Measurements from ENCODE around the gene NUBP2.

Gene NUBP2

DNA sequence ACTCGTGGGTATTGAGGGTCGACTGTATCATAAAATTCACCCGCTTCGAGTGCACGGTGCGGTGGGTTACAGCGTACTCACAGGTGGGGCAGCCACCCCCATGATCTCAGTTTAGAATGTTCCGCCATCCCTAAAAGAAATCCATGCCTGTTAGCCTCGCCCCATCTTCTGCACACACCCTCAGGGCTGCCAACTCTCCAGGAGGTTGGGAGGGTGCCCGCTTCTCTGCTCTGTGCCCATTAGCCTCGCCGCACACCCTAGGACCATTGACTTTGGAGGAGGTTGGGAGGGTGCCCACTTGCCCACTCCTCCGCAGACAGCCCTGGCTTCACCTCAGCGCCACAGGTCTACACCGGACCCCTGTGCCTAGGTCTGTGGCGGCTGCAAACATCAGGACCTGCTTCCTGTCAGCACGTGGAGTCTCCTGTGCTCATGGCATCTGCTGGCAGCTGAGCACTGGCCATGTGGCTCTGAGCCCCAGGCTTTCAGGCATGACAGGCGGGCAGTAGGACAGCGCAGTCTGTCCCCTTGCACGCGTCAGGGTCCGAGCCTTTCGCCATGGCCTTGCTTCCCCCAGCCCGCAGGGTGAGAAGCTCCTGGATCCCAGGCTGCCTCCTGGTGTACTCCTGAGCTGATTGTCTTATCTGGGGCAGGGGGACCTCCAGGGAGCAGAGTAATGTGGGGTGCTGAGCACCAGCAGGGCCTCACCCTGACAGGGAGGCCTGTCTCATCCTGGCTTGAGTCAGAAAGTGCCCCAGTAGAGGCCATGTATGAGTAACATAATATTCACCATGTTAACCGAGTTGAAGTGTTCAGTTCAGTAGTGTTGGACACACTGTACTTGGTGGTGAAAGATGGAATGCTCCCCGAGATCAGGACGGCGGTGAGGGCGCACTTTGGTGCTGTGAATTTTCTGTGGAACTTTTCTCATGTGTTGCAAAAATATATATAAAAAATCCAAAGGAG lies 33.3 kb upstream of the NUBP2 start:
- DNase-seq (ENCODE audit: low spot score), result no peak
- no peak for TF ChIP-seq CTCF (IDR thresholded peaks at IDR 0.05; ENCODE audit: extremely low read depth, insufficient read depth, missing control alignments)
- in situ Hi-C loops (cut with MboI; ENCODE audit: low pct_unique_long_range_greater_than_20kb, low sequenced_read_pairs, unreplicated experiment), result no loop called here

GRCh38 chr16:1751946-1752345 lies 30.8 kb upstream of the NUBP2 start:
- TF ChIP-seq CTCF (IDR thresholded peaks at IDR 0.05; ENCODE audit: extremely low read depth, insufficient read depth, missing control alignments), result no peak
- DNase-seq (ENCODE audit: low spot score), result no peak

DNA sequence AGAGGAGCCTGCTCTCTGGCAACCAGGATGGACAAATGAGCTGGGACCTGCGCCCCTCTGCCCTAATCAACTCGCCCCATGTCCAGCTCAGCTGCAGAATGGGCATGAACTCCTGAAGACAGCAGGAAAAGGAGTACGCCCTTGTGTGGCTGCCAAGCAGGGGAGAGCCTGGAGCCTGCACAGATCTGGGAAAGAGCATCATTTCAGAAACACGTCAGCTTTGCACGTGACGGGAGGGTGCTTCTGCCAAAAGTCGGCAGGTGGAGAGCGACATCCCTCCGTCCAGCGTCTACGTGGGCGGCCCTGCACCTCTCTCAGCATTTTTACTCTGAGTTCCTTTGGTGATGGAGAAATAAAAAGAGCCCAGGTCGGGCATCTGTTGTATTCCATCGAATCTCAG lies 29.9 kb upstream of the NUBP2 start:
- in situ Hi-C loops (cut with MboI; ENCODE audit: low pct_unique_long_range_greater_than_20kb, low sequenced_read_pairs, unreplicated experiment), result no loop called here
- TF ChIP-seq CTCF (IDR thresholded peaks at IDR 0.05; ENCODE audit: extremely low read depth, insufficient read depth, missing control alignments), result no peak
- DNase-seq (ENCODE audit: low spot score), result no peak

More at GRCh38 chr16:1751946-1752345, 30.8 kb upstream of the NUBP2 start:
- in situ Hi-C loops (cut with MboI; ENCODE audit: low pct_unique_long_range_greater_than_20kb, low sequenced_read_pairs, unreplicated experiment), result no loop called here

- DNase-seq (ENCODE audit: low spot score), result no peak
- no peak for TF ChIP-seq CTCF (IDR thresholded peaks at IDR 0.05; ENCODE audit: extremely low read depth, insufficient read depth, missing control alignments)
- in situ Hi-C loops (cut with MboI; ENCODE audit: low pct_unique_long_range_greater_than_20kb, low sequenced_read_pairs, unreplicated experiment), result no loop called here
Observed at GRCh38 chr16:1754204-1754603, 28.6 kb upstream of the NUBP2 start.

- no peak for DNase-seq (ENCODE audit: low spot score)
- in situ Hi-C loops (cut with MboI; ENCODE audit: low pct_unique_long_range_greater_than_20kb, low sequenced_read_pairs, unreplicated experiment), result no loop called here
- no peak for TF ChIP-seq CTCF (IDR thresholded peaks at IDR 0.05; ENCODE audit: extremely low read depth, insufficient read depth, missing control alignments)
Observed at GRCh38 chr16:1757714-1758461, 24.9 kb upstream of the NUBP2 start.

- DNase-seq (ENCODE audit: low spot score), result no peak
- in situ Hi-C loops (cut with MboI; ENCODE audit: low pct_unique_long_range_greater_than_20kb, low sequenced_read_pairs, unreplicated experiment), result no loop called here
- TF ChIP-seq CTCF (IDR thresholded peaks at IDR 0.05; ENCODE audit: extremely low read depth, insufficient read depth, missing control alignments), result no peak
Observed at GRCh38 chr16:1758923-1759322, 23.8 kb upstream of the NUBP2 start.

All from GM13977 (cell line).